Body of pancreas (tissue), 4 donors: Measurements from ENCODE around the gene USP21.

Experiments
- CTCF ChIP-seq, 7 experiments: fragments of 450-650 bp in 4 of 7; fragments of 200-600 bp in 3 of 7; sonication (generic) in 3 of 7; IDR thresholded peaks; one replicate each; pipeline ENCODE4 v1.5.1; 2016 to 2019; ENCODE audit warnings: antibody characterized with exemption in 7 of 7
- POLR2A ChIP-seq, 3 donors: fragments of 450-650 bp; IDR thresholded peaks; one replicate each; pipeline ENCODE4 v1.6.1; 2016; ENCODE audit warnings: antibody characterized with exemption in 3 of 3, mild to moderate bottlenecking in 2 of 3

DNA sequence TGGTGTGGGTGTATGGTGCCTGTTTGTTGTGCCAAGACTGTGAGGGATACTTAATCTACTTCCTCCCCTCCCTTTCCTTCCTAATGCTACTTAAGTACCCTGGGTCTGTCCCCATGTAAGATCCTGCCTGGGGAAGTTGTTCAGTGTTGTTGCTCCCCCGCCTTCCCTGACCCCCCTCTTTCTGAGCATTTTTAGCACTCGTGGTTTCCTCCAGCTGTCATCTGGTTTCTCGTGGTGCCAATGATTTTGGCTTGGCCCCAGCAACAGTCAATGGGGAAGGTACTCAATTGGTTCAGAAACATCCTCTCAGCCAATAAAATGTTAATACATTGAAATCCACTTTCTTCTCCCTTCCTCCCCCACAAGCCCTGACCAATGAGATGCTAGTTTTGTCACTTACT lies 26.0 kb downstream of the USP21 start:
- peak in 1 of 3 donors; percentile 13 for TF ChIP-seq POLR2A (IDR thresholded peaks at IDR 0.05)
- TF ChIP-seq CTCF (IDR thresholded peaks at IDR 0.05), result no peak
